Mesendoderm (in vitro differentiated cells): ENCODE measurements around the gene DYNLT2B.

ENCODE experiments used
- DNase-seq: peaks from one replicate; pipeline ENCODE4 v3.0.0; 2013
- H2AK5ac ChIP-seq: 2 replicates; pipeline ENCODE4 v1.6.1; 2013; ENCODE audit warnings: low read length, inconsistent platforms
- H2BK120ac ChIP-seq: 2 replicates; pipeline ENCODE4 v1.6.1; 2013; ENCODE audit warnings: low read depth, mild to moderate bottlenecking, low read length, moderate library complexity, mixed read lengths
- H2BK15ac ChIP-seq: replicated peaks from 2 replicates; pipeline ENCODE4 v1.6.1; 2013; ENCODE audit warnings: low read depth, mild to moderate bottlenecking, moderate library complexity
- H2BK5ac ChIP-seq: 2 replicates; pipeline ENCODE4 v1.6.1; 2013; ENCODE audit warnings: low read length, inconsistent platforms
- H3K18ac ChIP-seq: 2 replicates; pipeline ENCODE4 v1.6.1; 2013; ENCODE audit warnings: mild to moderate bottlenecking, low read length, mixed read lengths
- H3K23ac ChIP-seq: one replicate; pipeline ENCODE4 v1.6.1; 2013; ENCODE audit warnings: low read length
- H3K27ac ChIP-seq: 2 replicates; pipeline ENCODE4 v1.5.1; 2013; ENCODE audit warnings: low read depth, mild to moderate bottlenecking, inconsistent platforms, low read length, moderate library complexity
- H3K27me3 ChIP-seq: 2 replicates; pipeline ENCODE4 v1.6.1; 2013; ENCODE audit warnings: low read length, control low read depth, mild to moderate bottlenecking, inconsistent platforms; ENCODE audit not compliant: insufficient read depth, poor library complexity
- H3K36me3 ChIP-seq: 2 replicates; pipeline ENCODE4 v1.6.1; 2013; ENCODE audit warnings: low read length, inconsistent platforms; ENCODE audit not compliant: control insufficient read depth, insufficient read depth
- H3K4ac ChIP-seq: one replicate; pipeline ENCODE4 v1.6.1; 2013; ENCODE audit warnings: low read depth, mild to moderate bottlenecking, low read length, moderate library complexity
- H3K4me1 ChIP-seq: 2 replicates; pipeline ENCODE4 v1.6.1; 2013; ENCODE audit warnings: low read depth, low read length, inconsistent platforms; ENCODE audit not compliant: control insufficient read depth
- H3K4me2 ChIP-seq: 2 replicates; pipeline ENCODE4 v1.6.1; 2013; ENCODE audit warnings: low read length
- H3K4me3 ChIP-seq: 2 replicates; pipeline ENCODE4 v1.5.1; 2013; ENCODE audit warnings: mild to moderate bottlenecking, low read length
- H3K56ac ChIP-seq: one replicate; pipeline ENCODE4 v1.6.1; 2013; ENCODE audit warnings: low read length
- H3K79me1 ChIP-seq: 2 replicates; pipeline ENCODE4 v1.6.1; 2013; ENCODE audit warnings: low read length, inconsistent platforms
- H3K79me2 ChIP-seq: 2 replicates; pipeline ENCODE4 v1.6.1; 2013; ENCODE audit warnings: mild to moderate bottlenecking, low read length; ENCODE audit not compliant: control insufficient read depth, insufficient read depth
- H3K9ac ChIP-seq: 2 replicates; pipeline ENCODE4 v1.6.1; 2013; ENCODE audit warnings: low read length, inconsistent platforms
- H4K5ac ChIP-seq: one replicate; pipeline ENCODE4 v1.6.1; 2013; ENCODE audit warnings: low read length
- H4K8ac ChIP-seq: one replicate; pipeline ENCODE4 v1.6.1; 2013; ENCODE audit warnings: low read depth, mild to moderate bottlenecking, control low read depth, low read length, moderate library complexity
- WGBS: extraction: QIAGEN DNeasy Blood & Tissue Kit; methylation state at CpG from one replicate; pipeline ENCODE4 v1.1.7; 2013; ENCODE audit warnings: low lambda C conversion rate, missing lambda C conversion rate; ENCODE audit not compliant: insufficient coverage; ENCODE audit errors: extremely low coverage; 5-methylcytosine and 5-hydroxymethylcytosine counted together

The DYNLT2B gene

DNA sequence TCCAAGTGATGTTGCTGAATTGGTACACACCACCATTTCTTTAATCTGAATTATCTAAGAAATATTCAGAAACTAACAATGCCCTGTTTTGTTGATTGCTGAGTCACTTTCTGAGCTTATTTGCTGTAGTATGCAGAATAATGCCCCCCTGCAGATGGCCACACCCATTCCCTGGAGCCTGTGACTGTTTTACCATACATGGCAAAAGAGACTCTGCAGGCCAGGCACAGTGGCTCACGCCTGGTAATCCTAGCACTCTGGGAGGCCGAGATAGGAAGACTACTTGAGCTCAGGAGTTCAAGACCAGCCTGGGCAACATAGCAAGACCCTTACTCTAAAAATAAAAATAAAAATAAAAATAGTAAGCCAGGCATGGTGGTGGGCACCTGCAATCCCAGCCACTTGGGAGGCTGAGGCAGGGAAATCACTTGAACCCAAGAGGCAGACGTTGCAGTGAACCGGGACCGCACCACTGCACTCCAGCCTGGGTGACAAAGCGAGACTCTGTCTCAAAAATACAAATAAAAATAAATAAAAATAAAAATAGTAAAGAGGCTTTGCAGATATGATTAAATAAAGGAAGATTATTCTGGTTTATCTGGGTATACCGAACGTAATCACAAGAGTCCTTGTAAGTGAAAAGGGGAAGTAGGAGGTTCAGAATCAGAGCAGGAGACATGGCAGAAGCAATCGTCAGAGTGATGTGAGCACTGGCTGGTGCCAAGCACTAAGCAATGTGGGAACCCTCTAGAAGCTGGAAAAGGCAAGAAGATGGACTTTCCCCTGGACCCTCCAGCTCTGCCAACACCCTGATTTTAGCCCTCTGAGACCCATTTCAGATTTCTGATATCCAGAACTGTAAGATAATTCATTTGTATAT is 49.5 kb downstream of the DYNLT2B start:
- Histone ChIP-seq H3K23ac (no peak overlapping the region), H3K79me2 (no peaks in the 10 kb centered on the region), H3K4me1 (no peaks in the 10 kb centered on the region), H3K27ac (no peak overlapping the region), H4K8ac (no peak overlapping the region), H2BK120ac (no peak overlapping the region), H3K4me3 (no peak overlapping the region), H3K9ac (no peak overlapping the region), H3K36me3 (no peaks in the 10 kb centered on the region), H3K79me1 (peaks cover 2% of the 10 kb centered on the region), H2AK5ac (no peak overlapping the region), H3K4ac (peak overlapping the region; percentile 70), H3K18ac (no peak overlapping the region), H2BK5ac (no peak overlapping the region), H3K56ac (no peak overlapping the region), H3K27me3 (no peaks in the 10 kb centered on the region), H2BK15ac (no peak overlapping the region), H3K4me2 (no peak overlapping the region), H4K5ac (no peak overlapping the region)
- no CpG with 5 or more reads among the region's 9 CpGs for WGBS
- DNase-seq: peak; percentile 92

DNA sequence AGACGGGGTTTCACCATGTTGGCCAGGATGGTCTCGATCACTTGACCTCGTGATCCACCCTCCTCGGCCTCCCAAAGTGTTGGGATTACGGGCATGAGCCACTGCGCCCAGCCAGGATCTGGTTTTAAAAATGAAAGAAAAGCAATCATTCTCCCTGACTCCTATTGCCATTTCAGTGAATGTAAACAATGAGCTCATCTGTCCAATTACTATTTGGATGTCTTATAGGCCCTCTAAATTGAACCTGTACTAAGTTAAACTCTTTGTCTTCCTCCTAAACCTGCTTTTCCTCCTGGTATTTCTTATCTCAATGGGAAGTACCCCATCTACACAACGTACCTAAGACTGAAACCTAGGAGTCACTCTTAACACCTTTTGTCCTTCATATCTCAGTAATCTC is 54.2 kb downstream of the DYNLT2B start:
- Histone ChIP-seq H3K4me2 (no peak overlapping the region), H3K27me3 (no peaks in the 10 kb centered on the region), H2AK5ac (no peak overlapping the region), H3K4me3 (no peak overlapping the region), H4K8ac (no peak overlapping the region), H3K27ac (no peak overlapping the region), H3K79me2 (no peaks in the 10 kb centered on the region), H4K5ac (no peak overlapping the region), H3K36me3 (no peaks in the 10 kb centered on the region), H3K23ac (no peak overlapping the region), H2BK120ac (no peak overlapping the region), H3K4me1 (no peaks in the 10 kb centered on the region), H3K4ac (no peak overlapping the region), H2BK5ac (no peak overlapping the region), H3K18ac (no peak overlapping the region), H3K79me1 (no peaks in the 10 kb centered on the region), H3K56ac (no peak overlapping the region), H2BK15ac (no peak overlapping the region), H3K9ac (no peak overlapping the region)
- DNase-seq: no peak
- no CpG with 5 or more reads among the region's 7 CpGs for WGBS

DNA sequence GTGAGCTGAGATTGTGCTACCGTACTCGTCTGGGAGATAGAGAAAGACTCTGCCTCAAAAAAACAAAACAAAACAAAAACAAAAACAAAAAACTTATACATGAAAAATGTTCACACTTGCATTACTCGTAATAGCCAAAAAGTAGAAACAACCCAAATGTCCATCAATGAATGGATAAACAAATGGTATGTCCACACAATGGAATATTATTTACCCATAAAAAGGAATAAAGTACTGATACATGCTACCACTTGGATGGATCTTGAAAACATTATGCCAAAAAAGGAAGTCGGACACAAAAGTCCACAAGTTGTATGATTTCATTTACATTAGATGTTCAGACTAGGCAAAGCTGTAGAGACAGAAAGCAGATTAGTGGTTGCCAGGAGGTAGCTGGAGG is 57.3 kb downstream of the DYNLT2B start:
- no CpG with 5 or more reads among the region's 4 CpGs for WGBS
- no peaks in the 10 kb centered on the region for H3K79me2 ChIP-seq

DNA sequence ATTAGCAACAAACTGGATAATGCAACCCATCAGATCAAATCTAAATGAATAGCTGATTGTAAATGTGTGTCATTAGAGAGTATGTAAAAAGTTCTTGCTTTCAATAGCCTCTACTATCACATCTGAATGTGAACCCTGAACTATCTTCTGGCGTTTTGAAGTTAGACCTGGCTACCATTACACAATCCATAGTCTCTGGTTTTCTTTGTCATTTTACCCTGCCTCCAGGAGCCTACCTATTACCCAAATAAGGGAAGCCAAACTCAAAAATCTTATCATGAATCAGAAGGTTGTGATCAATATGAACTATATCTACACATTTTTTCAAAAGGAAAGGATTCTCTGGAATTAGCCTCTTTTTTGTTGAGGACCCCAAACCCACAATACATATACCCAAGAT is 62.3 kb downstream of the DYNLT2B start:
- no CpG with 5 or more reads among the region's 1 CpG for WGBS
- no peak overlapping the region for H3K9ac ChIP-seq
- H4K5ac ChIP-seq: no peak overlapping the region
- no peaks in the 10 kb centered on the region for H3K79me1 ChIP-seq
- H3K27ac ChIP-seq: no peak overlapping the region
- DNase-seq: no peak
- no peak overlapping the region for H2AK5ac ChIP-seq
- no peaks in the 10 kb centered on the region for H3K4me1 ChIP-seq
- H2BK15ac ChIP-seq: no peak overlapping the region
- no peak overlapping the region for H2BK120ac ChIP-seq
- no peak overlapping the region for H4K8ac ChIP-seq
- no peaks in the 10 kb centered on the region for H3K79me2 ChIP-seq
- H3K4me3 ChIP-seq: no peak overlapping the region
- H3K4ac ChIP-seq: no peak overlapping the region
- H3K23ac ChIP-seq: no peak overlapping the region
- no peak overlapping the region for H2BK5ac ChIP-seq
- no peaks in the 10 kb centered on the region for H3K27me3 ChIP-seq
- H3K56ac ChIP-seq: no peak overlapping the region
- H3K18ac ChIP-seq: no peak overlapping the region
- H3K36me3 ChIP-seq: no peaks in the 10 kb centered on the region
- no peak overlapping the region for H3K4me2 ChIP-seq

More for the DNA sequence above, 57.3 kb downstream of the DYNLT2B start:
- Histone ChIP-seq H2BK5ac (no peak overlapping the region), H3K4me2 (no peak overlapping the region), H3K23ac (no peak overlapping the region), H4K8ac (no peak overlapping the region), H3K4ac (no peak overlapping the region), H3K4me1 (no peaks in the 10 kb centered on the region), H2AK5ac (no peak overlapping the region), H4K5ac (no peak overlapping the region), H2BK120ac (no peak overlapping the region), H3K27ac (no peak overlapping the region), H2BK15ac (no peak overlapping the region), H3K79me1 (no peaks in the 10 kb centered on the region), H3K9ac (no peak overlapping the region), H3K56ac (no peak overlapping the region), H3K27me3 (no peaks in the 10 kb centered on the region), H3K4me3 (no peak overlapping the region), H3K36me3 (no peaks in the 10 kb centered on the region), H3K18ac (no peak overlapping the region)
- no peak for DNase-seq

DNA sequence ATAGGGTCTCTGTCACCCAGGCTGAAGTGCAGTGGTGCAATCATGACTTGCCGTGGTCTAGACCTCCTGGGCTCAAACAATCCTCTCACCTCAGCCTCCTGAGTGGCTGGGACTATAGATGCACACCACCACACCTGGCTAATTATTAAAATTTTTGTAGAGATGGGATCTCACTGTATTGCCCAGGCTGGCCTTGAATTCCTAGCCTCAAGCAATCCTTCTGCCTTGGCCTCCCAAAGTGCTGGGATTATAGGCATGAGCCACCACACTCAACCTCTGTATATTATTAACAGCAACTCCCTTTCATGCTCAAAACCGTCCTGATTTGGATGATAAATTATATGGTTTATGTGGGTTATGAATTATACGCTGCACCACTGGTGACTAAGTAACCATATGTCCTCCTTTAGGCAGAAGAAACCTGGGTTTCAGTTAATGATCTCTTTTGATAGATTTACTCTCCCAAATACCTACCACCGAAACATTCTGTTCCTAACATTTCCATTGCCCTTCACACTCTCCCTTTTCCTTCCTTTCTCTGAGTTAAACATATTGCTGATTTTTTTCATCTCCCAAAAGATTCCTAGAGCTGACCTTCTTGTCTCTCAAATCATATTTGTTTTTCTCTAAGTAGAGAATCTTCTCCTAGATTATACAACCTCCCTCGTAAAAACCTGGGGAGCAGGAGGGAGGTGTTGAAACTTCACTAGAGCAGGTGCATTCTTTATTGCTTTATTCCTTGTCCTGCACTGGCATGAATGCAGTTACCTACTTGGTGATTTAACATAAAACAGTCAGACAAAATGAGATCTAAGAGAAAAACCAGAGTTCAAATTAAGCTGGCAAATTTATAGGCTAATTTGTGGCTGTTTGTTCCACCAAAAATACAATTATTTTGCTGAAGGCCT is 63.4 kb downstream of the DYNLT2B start:
- no peak overlapping the region for H2AK5ac ChIP-seq
- H3K79me1 ChIP-seq: no peaks in the 10 kb centered on the region
- H3K79me2 ChIP-seq: no peaks in the 10 kb centered on the region
- H3K56ac ChIP-seq: no peak overlapping the region
- no peak overlapping the region for H2BK120ac ChIP-seq
- no peaks in the 10 kb centered on the region for H3K36me3 ChIP-seq
- H3K4me2 ChIP-seq: no peak overlapping the region
- H2BK5ac ChIP-seq: no peak overlapping the region
- no peak for DNase-seq
- H3K23ac ChIP-seq: no peak overlapping the region
- no peak overlapping the region for H4K5ac ChIP-seq
- H3K18ac ChIP-seq: no peak overlapping the region
- H3K9ac ChIP-seq: no peak overlapping the region
- WGBS: no CpG with 5 or more reads among the region's 5 CpGs
- no peak overlapping the region for H3K4ac ChIP-seq
- no peak overlapping the region for H2BK15ac ChIP-seq
- no peak overlapping the region for H3K4me3 ChIP-seq
- no peak overlapping the region for H3K27ac ChIP-seq
- no peaks in the 10 kb centered on the region for H3K4me1 ChIP-seq
- no peak overlapping the region for H4K8ac ChIP-seq
- H3K27me3 ChIP-seq: no peaks in the 10 kb centered on the region
